DND-41 (cell line): ENCODE results near the gene SH2D3A.
"Not testable (repeated sequence)": the region's sequence is repeated elsewhere in the genome, so short reads cannot be mapped to it uniquely, and the experiment has no call there.

Source experiments
- ATAC-seq: fragments of 200-7000 bp; cut with Tn5 transposase; 3 replicates; pipeline ENCODE4 v1.9.1; 2021; ENCODE audit warnings: low read depth; ENCODE audit not compliant: insufficient read depth
- DNase-seq: peaks from one replicate; pipeline ENCODE4 v3.0.0-alpha.2; 2020
- H2AFZ ChIP-seq: 2 replicates; pipeline ENCODE4 v1.6.0; 2012; ENCODE audit warnings: low read depth, low read length
- H3K27ac ChIP-seq: 2 replicates; pipeline ENCODE4 v1.5.1; 2012; ENCODE audit warnings: low read length, inconsistent platforms
- H3K27me3 ChIP-seq: fragments of 200-600 bp; sonication (generic); 2 replicates; pipeline ENCODE4 v1.6.0; 2012; ENCODE audit warnings: low read length, mild to moderate bottlenecking, inconsistent platforms; ENCODE audit not compliant: insufficient read depth, poor library complexity
- H3K36me3 ChIP-seq: 2 replicates; pipeline ENCODE4 v1.5.1; 2012; ENCODE audit warnings: low read length, inconsistent platforms; ENCODE audit not compliant: insufficient read depth
- H3K4me1 ChIP-seq: 2 replicates; pipeline ENCODE4 v1.5.1; 2012; ENCODE audit warnings: mild to moderate bottlenecking, low read length; ENCODE audit not compliant: insufficient read depth
- H3K4me2 ChIP-seq: 2 replicates; pipeline ENCODE4 v1.6.0; 2012; ENCODE audit warnings: mild to moderate bottlenecking, moderate library complexity, low read length, inconsistent platforms; ENCODE audit not compliant: insufficient read depth
- H3K4me3 ChIP-seq, 2 experiments: fragments of 200-600 bp in 1 of 2; shearing (Covaris generic) in 1 of 2; 2 replicates each; pipeline ENCODE4 v1.5.1; 2012 to 2016; ENCODE audit warnings: inconsistent platforms in 2 of 2, low read length in 2 of 2, mild to moderate bottlenecking in 2 of 2, low read depth in 1 of 2, moderate library complexity in 1 of 2
- H3K79me2 ChIP-seq: 2 replicates; pipeline ENCODE4 v1.6.0; 2012; ENCODE audit warnings: low read length, inconsistent platforms; ENCODE audit not compliant: insufficient read depth
- H3K9ac ChIP-seq: 2 replicates; pipeline ENCODE4 v1.6.0; 2012; ENCODE audit warnings: low read depth, mild to moderate bottlenecking, inconsistent platforms, low read length, moderate library complexity
- H3K9me3 ChIP-seq: 2 replicates; pipeline ENCODE4 v1.5.1; 2012; ENCODE audit warnings: low read length, moderate library complexity, mild to moderate bottlenecking, inconsistent platforms; ENCODE audit not compliant: insufficient read depth, severe bottlenecking
- H4K20me1 ChIP-seq: 2 replicates; pipeline ENCODE4 v1.6.0; 2012; ENCODE audit warnings: low read length; ENCODE audit not compliant: insufficient read depth
- EZH2 ChIP-seq: IDR thresholded peaks from 3 replicates; pipeline ENCODE4 v1.6.1; 2012; ENCODE audit warnings: borderline replicate concordance, low read depth, mild to moderate bottlenecking, moderate library complexity, low read length, inconsistent platforms; ENCODE audit not compliant: severe bottlenecking
- TF ChIP-seq, protein P1 (sequence below): IDR thresholded peaks from 2 replicates; pipeline ENCODE4 v1.5.1; 2012; ENCODE audit warnings: borderline replicate concordance, low read length, moderate library complexity, mild to moderate bottlenecking; ENCODE audit not compliant: poor library complexity, severe bottlenecking; ENCODE audit errors: extremely low read depth

The SH2D3A gene

DNA sequence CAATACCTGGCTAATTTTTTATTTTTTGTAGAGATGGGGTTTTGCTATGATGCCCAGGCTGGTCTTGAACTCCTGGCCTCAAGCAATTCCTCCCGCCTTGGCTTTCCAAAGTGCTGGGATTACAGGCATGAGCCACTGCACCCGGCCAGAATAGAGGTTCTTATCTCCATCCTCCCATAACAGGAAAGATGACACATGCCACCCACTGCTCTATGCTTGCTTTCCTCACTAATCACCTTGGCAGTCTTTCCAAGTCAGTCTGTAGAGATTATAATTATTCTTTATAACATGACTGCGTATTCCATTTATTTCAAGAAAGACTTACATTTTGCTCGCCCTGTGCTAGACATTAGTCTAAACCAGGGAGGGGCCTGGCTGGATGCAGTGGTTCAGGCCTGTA lies 12.0 kb upstream of the SH2D3A start:
- TF ChIP-seq EZH2, result no peak
- TF ChIP-seq, protein P1, sequence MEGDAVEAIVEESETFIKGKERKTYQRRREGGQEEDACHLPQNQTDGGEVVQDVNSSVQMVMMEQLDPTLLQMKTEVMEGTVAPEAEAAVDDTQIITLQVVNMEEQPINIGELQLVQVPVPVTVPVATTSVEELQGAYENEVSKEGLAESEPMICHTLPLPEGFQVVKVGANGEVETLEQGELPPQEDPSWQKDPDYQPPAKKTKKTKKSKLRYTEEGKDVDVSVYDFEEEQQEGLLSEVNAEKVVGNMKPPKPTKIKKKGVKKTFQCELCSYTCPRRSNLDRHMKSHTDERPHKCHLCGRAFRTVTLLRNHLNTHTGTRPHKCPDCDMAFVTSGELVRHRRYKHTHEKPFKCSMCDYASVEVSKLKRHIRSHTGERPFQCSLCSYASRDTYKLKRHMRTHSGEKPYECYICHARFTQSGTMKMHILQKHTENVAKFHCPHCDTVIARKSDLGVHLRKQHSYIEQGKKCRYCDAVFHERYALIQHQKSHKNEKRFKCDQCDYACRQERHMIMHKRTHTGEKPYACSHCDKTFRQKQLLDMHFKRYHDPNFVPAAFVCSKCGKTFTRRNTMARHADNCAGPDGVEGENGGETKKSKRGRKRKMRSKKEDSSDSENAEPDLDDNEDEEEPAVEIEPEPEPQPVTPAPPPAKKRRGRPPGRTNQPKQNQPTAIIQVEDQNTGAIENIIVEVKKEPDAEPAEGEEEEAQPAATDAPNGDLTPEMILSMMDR, result no peak
- H3K27ac ChIP-seq, result no peak overlapping the region
- ATAC-seq (no peak), DNase-seq (no peak)
- no peak overlapping the region for H3K9ac ChIP-seq
- H3K4me1 ChIP-seq, result peaks cover 9% of the 10 kb centered on the region
- H3K4me3 ChIP-seq, result no peak overlapping the region
- H3K27me3 ChIP-seq, result no peaks in the 10 kb centered on the region
- H2AFZ ChIP-seq, result no peak overlapping the region
- H3K9me3 ChIP-seq, result no peaks in the 10 kb centered on the region
- peaks cover 30% of the 10 kb centered on the region for H4K20me1 ChIP-seq
- peaks cover 29% of the 10 kb centered on the region for H3K36me3 ChIP-seq
- H3K4me2 ChIP-seq, result no peak overlapping the region
- H3K79me2 ChIP-seq, result peaks cover 92% of the 10 kb centered on the region

DNA sequence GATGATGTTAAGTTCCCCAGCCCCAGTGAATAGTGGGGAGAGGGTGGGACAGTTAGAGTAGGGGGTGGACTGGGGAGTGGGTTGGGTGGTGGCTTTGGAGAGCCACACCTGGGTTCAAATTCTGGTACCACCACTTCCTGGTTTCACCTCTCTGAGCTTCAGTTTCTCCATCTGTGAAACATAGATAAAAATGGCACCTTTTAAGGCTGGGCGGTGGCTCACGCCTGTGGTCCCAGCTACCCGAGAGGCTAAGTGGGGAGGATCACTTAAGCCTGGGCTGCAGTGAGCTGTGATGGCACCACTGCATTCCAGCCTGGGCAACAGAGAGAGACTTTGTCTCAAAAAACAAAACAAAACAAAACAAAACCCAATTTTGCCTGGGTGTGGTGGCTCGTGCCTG lies 11.2 kb upstream of the SH2D3A start:
- no peaks in the 10 kb centered on the region for H3K9me3 ChIP-seq
- no peak for DNase-seq
- H3K9ac ChIP-seq, result no peak overlapping the region
- no peaks in the 10 kb centered on the region for H3K27me3 ChIP-seq
- H3K27ac ChIP-seq, result no peak overlapping the region
- peaks cover 29% of the 10 kb centered on the region for H3K36me3 ChIP-seq
- no peak for ATAC-seq
- H3K4me1 ChIP-seq, result peaks cover 16% of the 10 kb centered on the region
- TF ChIP-seq, protein P1, result no peak
- no peak overlapping the region for H2AFZ ChIP-seq
- peaks cover 33% of the 10 kb centered on the region for H4K20me1 ChIP-seq
- H3K4me3 ChIP-seq, result no peak overlapping the region
- peaks cover 91% of the 10 kb centered on the region for H3K79me2 ChIP-seq
- H3K4me2 ChIP-seq, result no peak overlapping the region

DNA sequence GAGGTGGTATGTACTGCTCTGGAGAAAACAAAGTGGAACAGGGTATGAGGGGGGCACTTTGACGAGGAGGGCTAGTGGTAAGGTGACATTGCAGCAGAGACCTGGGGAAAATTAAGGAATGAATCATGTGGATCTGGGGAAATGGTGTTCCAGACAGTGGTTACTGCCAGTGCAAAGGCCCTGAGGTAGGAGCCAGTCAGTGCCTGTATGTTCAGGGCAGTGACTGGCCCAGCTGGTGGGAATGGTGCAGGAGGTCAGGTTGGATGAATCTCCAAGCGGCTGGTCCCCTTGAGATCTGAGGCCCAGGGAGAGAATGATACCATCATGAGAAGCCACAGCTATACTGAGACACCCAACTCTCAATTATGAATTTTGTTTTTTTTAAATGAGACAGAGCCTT lies 10.2 kb upstream of the SH2D3A start:
- Histone ChIP-seq H3K9ac (no peak overlapping the region), H3K9me3 (no peaks in the 10 kb centered on the region), H4K20me1 (peaks cover 33% of the 10 kb centered on the region), H3K4me1 (peaks cover 19% of the 10 kb centered on the region), H3K27me3 (no peaks in the 10 kb centered on the region), H3K27ac (no peak overlapping the region), H3K4me3 (no peak overlapping the region), H3K36me3 (peaks cover 32% of the 10 kb centered on the region), H3K4me2 (no peak overlapping the region), H2AFZ (no peak overlapping the region), H3K79me2 (peaks cover 92% of the 10 kb centered on the region)
- no peak for DNase-seq
- no peak for TF ChIP-seq EZH2
- TF ChIP-seq, protein P1, result no peak
- no peak for ATAC-seq

DNA sequence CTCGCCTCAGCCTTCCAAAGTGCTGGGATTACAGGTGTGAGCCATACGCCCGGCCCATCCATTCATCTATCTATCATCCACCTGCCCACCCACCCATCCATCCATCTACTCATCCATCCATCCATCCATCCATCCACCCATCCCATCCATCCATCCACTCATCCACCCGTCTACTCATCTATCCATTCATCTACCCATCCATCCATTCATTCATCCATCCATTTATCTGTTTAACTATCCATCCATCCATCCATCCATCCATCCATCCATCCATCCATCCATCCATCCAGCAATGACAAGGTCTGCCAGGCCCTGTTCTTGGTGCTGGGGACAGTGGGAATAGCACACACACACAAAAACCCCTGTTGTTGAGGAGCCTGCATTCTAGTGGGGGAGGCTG lies 9.8 kb upstream of the SH2D3A start:
- TF ChIP-seq, protein P1, result no peak
- no peak for TF ChIP-seq EZH2
- 0 out of 2 replicates have a peak overlapping the region, but pooled peaks have one; percentile 20 for H3K4me2 ChIP-seq
- H4K20me1 ChIP-seq, result peaks cover 33% of the 10 kb centered on the region
- H3K36me3 ChIP-seq, result peaks cover 32% of the 10 kb centered on the region
- H3K4me1 ChIP-seq, result peaks cover 24% of the 10 kb centered on the region
- no peak overlapping the region for H3K4me3 ChIP-seq
- peaks cover 89% of the 10 kb centered on the region for H3K79me2 ChIP-seq
- H3K27ac ChIP-seq, result no peak overlapping the region
- no peak for ATAC-seq
- H3K9ac ChIP-seq, result no peak overlapping the region
- H2AFZ ChIP-seq, result no peak overlapping the region
- H3K27me3 ChIP-seq, result no peaks in the 10 kb centered on the region
- H3K9me3 ChIP-seq, result no peaks in the 10 kb centered on the region
- DNase-seq, result no peak

DNA sequence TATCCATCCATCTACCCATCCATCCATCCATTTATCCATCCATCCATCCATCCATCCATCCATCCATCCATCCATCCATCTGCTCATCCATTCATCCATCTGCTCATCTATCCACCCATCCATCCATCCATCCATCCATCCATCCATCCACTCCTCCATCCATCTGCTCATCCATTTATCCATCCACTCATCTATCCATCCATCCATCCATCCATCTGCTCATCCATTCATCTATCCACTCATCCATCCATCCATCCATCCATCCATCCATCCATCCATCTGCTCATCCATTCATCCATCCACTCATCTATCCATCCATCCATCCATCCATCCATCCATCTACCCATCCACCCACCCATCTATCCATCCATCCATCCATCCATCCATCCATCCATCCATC lies 8.8 kb upstream of the SH2D3A start:
- not testable (repeated sequence) for H2AFZ ChIP-seq, DNase-seq, ATAC-seq, H3K4me2 ChIP-seq, H3K27ac ChIP-seq, H3K9me3 ChIP-seq, H3K4me3 ChIP-seq, H3K27me3 ChIP-seq, H3K9ac ChIP-seq
- Histone ChIP-seq H3K4me1 (peaks cover 26% of the 10 kb centered on the region), H3K79me2 (peaks cover 80% of the 10 kb centered on the region), H4K20me1 (peaks cover 33% of the 10 kb centered on the region), H3K36me3 (peaks cover 23% of the 10 kb centered on the region)
